GM13977 (cell line): ENCODE measurements around the gene CIDEA.
"Not testable (repeated sequence)": the region's sequence is repeated elsewhere in the genome, so short reads cannot be mapped to it uniquely, and the experiment has no call there.

ENCODE experiments used
- DNase-seq: peaks from one replicate; pipeline ENCODE4 v3.0.0; 2012; ENCODE audit warnings: low spot score
- in situ Hi-C: fragments of 300-500 bp; cut with MboI; formaldehyde crosslinking; loops from one replicate; pipeline ENCODE4 v1.12.0; 2022; ENCODE audit warnings: low sequenced_read_pairs, low pct_unique_long_range_greater_than_20kb, mixed read lengths, inconsistent platforms; ENCODE audit not compliant: unreplicated experiment
- TF ChIP-seq, protein P1 (sequence below): IDR thresholded peaks from 2 replicates; pipeline ENCODE4 v1.5.1; 2012; ENCODE audit warnings: mild to moderate bottlenecking, control low read depth; ENCODE audit not compliant: insufficient read depth; ENCODE audit errors: extremely low read depth, missing control alignments

CIDEA gene

DNA sequence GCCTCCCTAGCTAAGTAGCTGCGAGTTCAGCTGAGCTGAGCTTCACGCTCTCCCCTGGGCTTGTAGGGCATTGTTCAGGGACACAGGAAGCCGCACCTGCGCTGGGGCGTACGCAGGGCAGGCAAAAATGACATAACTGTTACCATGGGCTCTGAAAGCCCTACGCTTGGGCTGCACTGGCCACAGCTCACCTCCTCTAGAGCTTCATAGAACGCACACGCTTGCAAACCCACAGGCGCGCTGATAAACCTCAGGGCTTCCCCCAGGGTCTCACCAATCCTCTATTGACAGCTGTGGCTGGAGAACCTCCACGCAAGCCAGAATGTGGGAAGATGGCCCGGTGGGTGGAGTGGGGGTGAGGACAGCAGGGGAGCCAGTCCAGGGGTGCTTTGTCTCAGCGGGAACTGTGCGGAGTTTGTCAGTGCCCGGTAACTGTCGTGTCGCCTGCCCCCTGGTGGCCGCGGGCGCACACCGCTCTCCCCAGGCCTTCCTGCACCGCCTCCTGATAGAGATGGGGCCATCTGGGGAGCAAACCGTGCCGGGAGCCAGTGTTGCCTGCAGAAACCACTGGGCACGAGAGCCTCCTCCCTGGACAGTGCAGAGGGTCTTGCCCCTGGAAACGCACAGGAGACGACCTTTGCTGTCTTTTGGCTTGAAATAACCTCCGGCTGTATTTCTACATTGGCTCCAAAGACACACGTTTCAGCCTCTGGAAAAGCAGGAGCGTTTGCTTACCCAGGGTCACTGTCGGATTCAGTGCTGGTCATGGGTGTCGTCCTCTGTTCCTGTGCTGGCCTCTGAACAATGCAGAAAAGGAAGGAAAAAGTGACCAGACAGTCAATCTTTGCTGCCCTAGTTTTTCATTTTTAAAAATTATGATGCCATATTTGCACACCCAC, 17.0 kb upstream of the CIDEA start:
- peak; percentile 86 for DNase-seq
- TF ChIP-seq, protein P1, sequence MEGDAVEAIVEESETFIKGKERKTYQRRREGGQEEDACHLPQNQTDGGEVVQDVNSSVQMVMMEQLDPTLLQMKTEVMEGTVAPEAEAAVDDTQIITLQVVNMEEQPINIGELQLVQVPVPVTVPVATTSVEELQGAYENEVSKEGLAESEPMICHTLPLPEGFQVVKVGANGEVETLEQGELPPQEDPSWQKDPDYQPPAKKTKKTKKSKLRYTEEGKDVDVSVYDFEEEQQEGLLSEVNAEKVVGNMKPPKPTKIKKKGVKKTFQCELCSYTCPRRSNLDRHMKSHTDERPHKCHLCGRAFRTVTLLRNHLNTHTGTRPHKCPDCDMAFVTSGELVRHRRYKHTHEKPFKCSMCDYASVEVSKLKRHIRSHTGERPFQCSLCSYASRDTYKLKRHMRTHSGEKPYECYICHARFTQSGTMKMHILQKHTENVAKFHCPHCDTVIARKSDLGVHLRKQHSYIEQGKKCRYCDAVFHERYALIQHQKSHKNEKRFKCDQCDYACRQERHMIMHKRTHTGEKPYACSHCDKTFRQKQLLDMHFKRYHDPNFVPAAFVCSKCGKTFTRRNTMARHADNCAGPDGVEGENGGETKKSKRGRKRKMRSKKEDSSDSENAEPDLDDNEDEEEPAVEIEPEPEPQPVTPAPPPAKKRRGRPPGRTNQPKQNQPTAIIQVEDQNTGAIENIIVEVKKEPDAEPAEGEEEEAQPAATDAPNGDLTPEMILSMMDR, result peak; percentile 97
- in situ Hi-C loops, result loop anchor here (25.0 kb wide), 2 partner anchors 175 to 300 kb away; no protein-coding TSS in a partner anchor

DNA sequence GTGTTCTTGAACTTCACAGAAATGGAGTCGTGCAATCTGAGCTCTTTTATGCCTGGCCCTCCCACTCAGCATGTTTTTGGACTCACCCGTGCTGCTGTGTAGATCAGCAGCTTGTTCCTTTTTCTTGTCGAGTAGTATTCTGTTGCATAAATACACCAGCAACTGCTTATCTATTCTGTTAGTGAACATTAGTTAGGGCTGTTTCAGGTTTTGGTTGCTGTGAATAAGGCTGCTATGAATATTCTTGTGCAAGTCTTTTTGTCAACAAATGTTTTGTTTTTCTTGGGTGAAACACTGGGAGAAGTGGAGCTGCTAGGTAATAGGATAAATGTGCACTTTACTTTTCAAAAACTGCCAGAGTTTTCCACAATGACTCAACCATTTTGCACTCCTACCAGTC, 15.3 kb upstream of the CIDEA start:
- TF ChIP-seq, protein P1, result no peak
- in situ Hi-C loops, result loop anchor here (25.0 kb wide), 2 partner anchors 177 to 302 kb away; no protein-coding TSS in a partner anchor
- DNase-seq, result no peak

DNA sequence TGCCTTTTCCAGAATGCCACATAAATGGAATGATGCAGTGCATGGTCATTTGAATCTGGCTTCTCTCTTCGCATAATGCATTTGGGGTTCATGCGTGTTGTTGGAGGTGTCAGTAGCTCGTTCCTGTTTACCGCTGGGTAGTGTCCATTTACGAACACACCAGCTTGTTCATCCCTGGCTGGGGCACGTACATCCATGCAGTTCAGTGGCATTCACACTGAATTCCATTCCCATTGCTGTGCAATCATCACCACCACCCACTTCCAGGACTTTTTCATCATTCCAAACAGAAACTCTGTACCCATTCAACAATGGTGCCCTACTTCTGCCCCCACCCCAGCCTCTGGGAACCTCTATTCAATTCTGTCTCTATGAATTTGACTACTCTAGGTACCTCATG, 14.7 kb upstream of the CIDEA start:
- DNase-seq, result no peak
- in situ Hi-C loops, result loop anchor here (25.0 kb wide), 2 partner anchors 177 to 302 kb away; no protein-coding TSS in a partner anchor
- TF ChIP-seq, protein P1, result no peak

DNA sequence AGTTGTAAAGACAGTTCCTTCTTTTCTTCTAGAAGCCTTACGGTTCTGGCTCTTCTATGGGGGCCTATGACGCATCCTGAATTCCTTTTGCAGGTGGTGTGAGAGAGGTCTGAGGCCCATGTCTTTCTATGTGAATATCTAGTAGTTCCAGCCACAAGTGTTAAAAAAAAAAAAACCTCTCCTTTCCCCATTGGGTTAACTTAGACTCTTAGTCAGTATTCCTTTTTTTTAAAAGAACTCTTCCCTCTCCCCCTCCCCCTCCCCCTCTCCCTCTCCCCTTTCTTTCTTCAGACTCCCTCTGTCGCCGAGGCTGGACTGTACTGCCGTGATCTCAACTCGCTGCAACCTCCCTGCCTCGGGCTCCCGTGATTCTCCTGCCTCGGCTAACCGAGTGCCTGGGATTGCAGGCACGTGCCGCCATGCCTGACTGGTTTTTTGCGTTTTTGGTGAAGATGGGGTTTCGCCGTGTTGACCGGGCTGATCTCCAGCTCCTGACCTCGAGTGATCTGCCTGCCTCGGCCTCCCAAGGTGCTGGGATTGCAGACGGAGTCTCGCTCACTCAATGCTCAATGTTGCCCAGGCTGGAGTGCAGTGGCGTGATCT, 11.4 kb upstream of the CIDEA start:
- in situ Hi-C loops, result loop anchor here (25.0 kb wide), 2 partner anchors 180 to 305 kb away; no protein-coding TSS in a partner anchor
- no peak for DNase-seq

DNA sequence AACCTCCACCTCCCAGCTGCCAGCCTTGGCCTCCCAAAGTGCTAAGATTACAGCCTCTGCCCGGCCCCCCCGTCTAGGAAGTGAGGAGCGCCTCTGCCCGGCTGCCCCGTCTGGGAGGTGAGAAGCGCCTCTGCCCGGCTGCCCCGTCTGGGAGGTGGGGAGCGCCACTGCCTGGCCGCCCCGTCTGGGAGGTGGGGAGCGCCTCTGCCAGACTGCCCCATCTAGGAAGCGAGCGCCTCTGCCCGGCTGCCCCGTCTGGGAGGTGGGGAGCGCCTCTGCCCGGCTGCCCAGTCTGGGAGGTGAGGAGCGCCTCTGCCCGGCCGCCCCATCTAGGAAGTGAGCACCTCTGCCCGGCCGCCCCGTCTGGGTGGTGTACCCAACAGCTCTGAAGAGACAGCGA, 10.9 kb upstream of the CIDEA start:
- in situ Hi-C loops, result loop anchor here (25.0 kb wide), 2 partner anchors 181 to 306 kb away; no protein-coding TSS in a partner anchor
- DNase-seq, result not testable (repeated sequence)

More for the DNA sequence above, 11.4 kb upstream of the CIDEA start:
- TF ChIP-seq, protein P1, result no peak

DNA sequence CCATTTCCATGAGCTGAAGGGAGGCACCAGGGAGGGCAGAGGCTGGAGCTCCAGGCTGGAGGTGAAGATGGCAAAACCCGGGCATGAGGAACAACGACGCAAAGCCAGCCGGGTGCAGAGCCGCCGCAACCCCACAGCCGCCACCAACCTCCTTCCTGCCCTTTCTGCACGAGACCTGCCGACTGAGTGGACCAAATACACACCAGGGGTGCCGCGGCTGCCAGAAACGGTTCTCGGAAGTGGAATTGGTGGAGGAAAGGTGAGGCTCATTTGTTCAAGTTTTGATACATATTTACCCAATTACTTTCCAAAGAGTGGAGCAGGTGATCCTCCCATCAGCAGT, 8.4 kb upstream of the CIDEA start:
- in situ Hi-C loops, result loop anchor here (25.0 kb wide), 2 partner anchors 183 to 308 kb away; no protein-coding TSS in a partner anchor
- TF ChIP-seq, protein P1, result no peak
- no peak for DNase-seq
